Spleen (tissue), 11 donors: ENCODE results near the gene NGFR. TPM values are rescaled to one million over a fixed set of nuclear protein-coding genes. Genes with fewer than 3 reads are reported as not detected.

Experiments
- DNase-seq: peaks from one replicate; pipeline ENCODE4 v3.0.0-alpha.2; 2020
- H3K27ac ChIP-seq, 8 donors: fragments of 200-600 bp; sonication (generic) in 7 of 8; 1 replicate in 4 of 8; 2 replicates in 4 of 8; pipeline versions ENCODE4 v1.5.0 to v1.8.0; 2016 to 2021; ENCODE audit warnings: inconsistent platforms in 4 of 8, mild to moderate bottlenecking in 4 of 8, moderate library complexity in 1 of 8
- H3K27me3 ChIP-seq, 7 donors: fragments of 200-600 bp; sonication (generic) in 6 of 7; replicated peaks in 1 of 7; 1 replicate in 4 of 7; 2 replicates in 3 of 7; pipeline versions ENCODE4 v1.5.0 to v1.8.0; 2016 to 2021; ENCODE audit warnings: inconsistent platforms in 3 of 7, mild to moderate bottlenecking in 1 of 7
- H3K36me3 ChIP-seq, 6 donors: fragments of 200-600 bp; sonication (generic) in 5 of 6; 1 replicate in 4 of 6; 2 replicates in 2 of 6; pipeline versions ENCODE4 v1.5.0 to v1.8.0; 2016 to 2021; ENCODE audit warnings: inconsistent platforms in 2 of 6
- H3K4me1 ChIP-seq, 6 donors: fragments of 200-600 bp; sonication (generic) in 5 of 6; 1 replicate in 3 of 6; 2 replicates in 3 of 6; pipeline versions ENCODE4 v1.5.0 to v1.8.0; 2016 to 2021; ENCODE audit warnings: inconsistent platforms in 3 of 6
- H3K4me3 ChIP-seq, 8 donors: fragments of 200-600 bp; sonication (generic) in 7 of 8; 1 replicate in 4 of 8; 2 replicates in 4 of 8; pipeline versions ENCODE4 v1.5.0 to v1.8.0; 2016 to 2021; ENCODE audit warnings: inconsistent platforms in 4 of 8, mild to moderate bottlenecking in 4 of 8, moderate library complexity in 2 of 8
- H3K9me3 ChIP-seq, 8 donors: fragments of 200-600 bp; sonication (generic) in 7 of 8; 1 replicate in 4 of 8; 2 replicates in 4 of 8; pipeline versions ENCODE4 v1.5.0 to v1.8.0; 2016 to 2021; ENCODE audit warnings: inconsistent platforms in 4 of 8
- POLR2A ChIP-seq, 3 donors: fragments of 450-650 bp; IDR thresholded peaks; one replicate each; pipeline ENCODE4 v1.5.1; 2017; ENCODE audit warnings: antibody characterized with exemption in 3 of 3, mild to moderate bottlenecking in 1 of 3
- POLR2AphosphoS5 ChIP-seq, 3 donors: sonication (generic); formaldehyde crosslinking; IDR thresholded peaks; one replicate each; pipeline ENCODE4 v1.5.1; 2017; ENCODE audit warnings: antibody characterized with exemption in 3 of 3
- WGBS, 5 donors: extraction: QIAGEN DNeasy Blood & Tissue Kit in 3 of 5; methylation state at CpG; one replicate each; pipeline versions ENCODE4 v1.1.5 to v1.1.7; 2013 to 2018; 5-methylcytosine and 5-hydroxymethylcytosine counted together
- intact Hi-C: fragments of 100-400 bp; cut with DNase I; formaldehyde crosslinking; loops from one replicate; pipeline ENCODE4 v1.15.0; 2023; ENCODE audit warnings: low total_unique reads
- polyA plus RNA-seq, 3 donors: library from polyadenylated mRNA; stranded (reverse); fragments of 200-250 nt; gene quantifications; one replicate each; pipeline ENCODE4 v1.2.1, GENCODE V29; 2013
- total RNA-seq, 7 donors: library from RNA; depleted of rRNA in 3 of 7; stranded (reverse); fragments of >200 nt in 3 of 7; fragmentation: NEBNext Ultra II Directional in 4 of 7; extraction: Animal tissue kit (Norgen Biotek cat#: 25700) in 4 of 7; gene quantifications; one replicate each; pipeline versions ENCODE4 v1.1.0 to v1.2.1, GENCODE V29; 2016 to 2021
- TF ChIP-seq, protein P1 (sequence below), 11 experiments: fragments of 200-600 bp in 7 of 11; fragments of 450-650 bp in 4 of 11; sonication (generic) in 4 of 11; IDR thresholded peaks in 8 of 11; conservative IDR thresholded peaks in 3 of 11; 1 replicate in 7 of 11; 2 replicates in 4 of 11; pipeline versions ENCODE4 v1.4.0 to v1.8.0; 2016 to 2021; ENCODE audit warnings: antibody characterized with exemption in 11 of 11, inconsistent platforms in 4 of 11, mild to moderate bottlenecking in 1 of 11
- donor health status: healthy with polysubstance abuse.
- donor health status: DM: no; HTN: no; CAD: no; lungs with moderate emphysema.
- donor health status: DM: no; HTN: no; CAD: no.
- donor health status: Bipolar disorder and iron deficiency.
- donor health status: healthy.
- donor health status: DM: no; HTN: no; CAD: no.
- donor health status: DM: yes; HTN: yes; CAD: no.

Gene NGFR
- total and polyA plus RNA-seq, 10 donors = 4.1 to 36.8 (median 13.9) TPM

DNA sequence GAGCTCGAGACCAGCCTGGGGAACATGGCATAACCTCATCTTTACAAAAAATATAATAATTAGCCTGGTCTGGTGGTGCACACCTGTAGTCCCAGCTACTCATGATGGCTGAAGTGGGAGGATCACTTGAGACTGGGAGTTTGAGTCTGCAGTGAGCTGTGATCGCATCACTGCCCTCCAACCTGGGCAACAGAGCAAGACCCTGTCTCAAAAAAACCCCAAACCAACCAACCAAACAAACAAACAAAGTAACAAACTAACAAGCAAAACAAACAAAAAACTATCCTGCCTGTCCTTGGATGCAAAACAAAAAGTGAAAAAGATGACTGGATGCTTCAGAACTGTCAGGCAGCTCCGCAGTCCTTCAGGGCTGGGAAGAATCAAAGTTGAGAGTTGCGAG lies 5.7 kb upstream of the NGFR start:
- Histone ChIP-seq H3K36me3 (no peaks in the 10 kb centered on the region), H3K27ac (peak overlapping the region in 1 of 8 donors; percentile 0), H3K4me3 (no peak overlapping the region), H3K4me1 (peaks cover 0 to 32% (median 10%) of the 10 kb centered on the region in 6 donors), H3K27me3 (peaks cover 0 to 62% (median 14%) of the 10 kb centered on the region in 7 donors), H3K9me3 (no peaks in the 10 kb centered on the region)
- DNase-seq = no peak
- WGBS, 5 donors = 86 to 94% (median 89%) methylated on average over 4 of the region's 4 CpGs
- TF ChIP-seq POLR2AphosphoS5 (IDR thresholded peaks at IDR 0.05) (no peak), POLR2A (IDR thresholded peaks at IDR 0.05) (no peak)
- TF ChIP-seq, protein P1, sequence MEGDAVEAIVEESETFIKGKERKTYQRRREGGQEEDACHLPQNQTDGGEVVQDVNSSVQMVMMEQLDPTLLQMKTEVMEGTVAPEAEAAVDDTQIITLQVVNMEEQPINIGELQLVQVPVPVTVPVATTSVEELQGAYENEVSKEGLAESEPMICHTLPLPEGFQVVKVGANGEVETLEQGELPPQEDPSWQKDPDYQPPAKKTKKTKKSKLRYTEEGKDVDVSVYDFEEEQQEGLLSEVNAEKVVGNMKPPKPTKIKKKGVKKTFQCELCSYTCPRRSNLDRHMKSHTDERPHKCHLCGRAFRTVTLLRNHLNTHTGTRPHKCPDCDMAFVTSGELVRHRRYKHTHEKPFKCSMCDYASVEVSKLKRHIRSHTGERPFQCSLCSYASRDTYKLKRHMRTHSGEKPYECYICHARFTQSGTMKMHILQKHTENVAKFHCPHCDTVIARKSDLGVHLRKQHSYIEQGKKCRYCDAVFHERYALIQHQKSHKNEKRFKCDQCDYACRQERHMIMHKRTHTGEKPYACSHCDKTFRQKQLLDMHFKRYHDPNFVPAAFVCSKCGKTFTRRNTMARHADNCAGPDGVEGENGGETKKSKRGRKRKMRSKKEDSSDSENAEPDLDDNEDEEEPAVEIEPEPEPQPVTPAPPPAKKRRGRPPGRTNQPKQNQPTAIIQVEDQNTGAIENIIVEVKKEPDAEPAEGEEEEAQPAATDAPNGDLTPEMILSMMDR (IDR thresholded peaks at IDR 0.05 in 8 of 11, conservative IDR thresholded peaks at IDR 0.05 in 3 of 11) = no peak
- intact Hi-C loops = no loop called here

DNA sequence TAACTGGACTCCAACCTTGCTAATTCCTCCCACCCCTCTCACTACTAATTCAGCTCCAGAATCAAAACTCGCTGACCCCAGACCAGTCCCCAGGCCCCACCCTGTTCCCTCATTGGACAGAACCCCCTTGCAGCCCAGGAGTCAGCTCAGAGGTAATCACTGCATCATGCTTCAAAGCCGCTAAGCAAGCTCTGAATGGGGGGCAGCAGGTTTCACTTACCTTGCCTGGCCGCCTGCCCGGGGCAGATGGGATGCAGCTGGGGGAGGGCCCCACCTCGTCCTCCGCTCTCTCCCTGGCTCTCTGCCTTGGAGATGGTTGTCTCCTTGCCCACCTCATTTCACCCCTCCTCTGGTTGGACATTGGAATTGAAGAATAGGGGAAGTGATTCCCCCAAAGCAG lies 4.8 kb upstream of the NGFR start:
- WGBS, 5 donors = 78 to 87% (median 84%) methylated on average over 6 of the region's 6 CpGs
- no peaks in the 10 kb centered on the region for H3K9me3 ChIP-seq
- peaks cover 0 to 64% (median 19%) of the 10 kb centered on the region in 7 donors for H3K27me3 ChIP-seq

DNA sequence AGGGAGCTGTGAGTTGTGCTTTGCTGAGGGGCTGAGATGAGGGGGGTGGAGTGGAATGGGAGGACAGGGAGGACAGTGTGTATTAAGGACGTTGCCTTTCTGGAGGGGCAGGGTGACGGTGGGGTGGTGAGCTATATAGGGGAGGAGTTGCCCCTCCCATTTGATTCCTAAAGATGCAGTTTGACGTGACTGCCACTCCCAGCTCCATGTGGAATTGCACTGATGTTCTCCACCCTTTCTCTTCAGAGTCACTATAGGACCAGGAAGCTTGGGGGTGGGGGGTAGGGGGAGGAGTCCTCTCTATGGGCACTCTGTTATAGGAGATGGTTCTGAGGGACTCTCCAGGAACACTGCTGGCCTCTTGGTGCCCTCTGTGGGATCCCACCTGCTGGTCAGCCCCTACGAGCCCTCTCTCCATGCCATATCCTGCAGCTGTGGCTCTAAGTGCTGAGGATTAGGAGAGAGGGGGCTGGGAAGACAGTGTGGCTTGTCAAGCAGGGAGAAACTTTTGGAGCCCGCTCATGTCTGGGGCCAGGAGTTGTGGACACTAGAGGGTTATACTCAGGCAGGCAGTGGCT lies 3.8 kb upstream of the NGFR start:
- DNase-seq = no peak
- WGBS, 5 donors = 67 to 78% (median 73%) methylated on average over 4 to 5 of the region's 5 CpGs
- TF ChIP-seq POLR2A (IDR thresholded peaks at IDR 0.05) (no peak), POLR2AphosphoS5 (IDR thresholded peaks at IDR 0.05) (no peak)
- TF ChIP-seq, protein P1 (IDR thresholded peaks at IDR 0.05 in 8 of 11, conservative IDR thresholded peaks at IDR 0.05 in 3 of 11) = no peak
- peaks cover 0 to 64% (median 26%) of the 10 kb centered on the region in 7 donors for H3K27me3 ChIP-seq
- no peak overlapping the region for H3K4me3 ChIP-seq
- H3K4me1 ChIP-seq = peaks cover 10 to 42% (median 24%) of the 10 kb centered on the region in 6 donors
- no peak overlapping the region for H3K27ac ChIP-seq
- H3K36me3 ChIP-seq = no peaks in the 10 kb centered on the region
- intact Hi-C loops = loop anchor here (10.0 kb wide), 1 partner anchor 64 kb away; no protein-coding TSS in a partner anchor
- H3K9me3 ChIP-seq = no peaks in the 10 kb centered on the region

More for the DNA sequence above, 4.8 kb upstream of the NGFR start:
- intact Hi-C loops = loop anchor here (10.0 kb wide), 1 partner anchor 65 kb away; no protein-coding TSS in a partner anchor
- Histone ChIP-seq H3K36me3 (no peaks in the 10 kb centered on the region), H3K4me3 (no peak overlapping the region), H3K4me1 (peaks cover under 1 to 40% (median 19%) of the 10 kb centered on the region in 6 donors), H3K27ac (no peak overlapping the region)
- no peak for DNase-seq
- TF ChIP-seq POLR2A (IDR thresholded peaks at IDR 0.05) = no peak
- no peak for TF ChIP-seq POLR2AphosphoS5 (IDR thresholded peaks at IDR 0.05)
- TF ChIP-seq, protein P1 (IDR thresholded peaks at IDR 0.05 in 8 of 11, conservative IDR thresholded peaks at IDR 0.05 in 3 of 11) = no peak

DNA sequence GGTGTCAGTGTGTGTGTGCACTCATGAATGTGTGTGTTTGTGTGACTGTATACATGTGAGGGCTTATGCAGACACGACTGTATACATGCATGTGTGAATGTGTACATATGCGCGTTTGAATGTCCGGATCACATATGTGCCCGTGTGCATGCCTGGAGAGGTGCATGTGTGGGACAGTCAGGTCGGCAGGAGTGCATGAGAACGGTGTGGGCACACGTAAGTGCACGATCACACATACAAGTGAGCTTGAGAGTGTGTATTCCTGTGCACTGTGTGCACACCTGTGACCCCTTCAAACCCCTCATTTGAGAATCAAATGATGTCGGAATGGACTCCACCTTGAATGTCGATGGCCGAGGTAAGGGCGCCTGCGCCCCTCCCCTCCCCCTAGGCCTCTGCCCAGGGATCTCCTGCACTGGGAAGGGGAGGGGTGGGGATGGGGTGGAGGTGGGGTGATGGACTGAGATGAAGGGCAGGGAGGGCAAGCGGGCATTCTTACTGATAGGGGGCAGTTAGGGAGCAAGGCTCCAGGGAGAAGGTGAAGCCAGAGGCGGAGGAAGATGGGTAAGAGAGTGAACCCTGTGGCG lies 601 bp upstream of the NGFR start:
- Histone ChIP-seq H3K27ac (peak overlapping the region in 4 of 8 donors; percentile 2 to 64 (median 51)), H3K4me3 (peak overlapping the region; percentile 52 to 81 (median 58)), H3K4me1 (peaks cover 24 to 47% (median 38%) of the 10 kb centered on the region in 6 donors), H3K27me3 (peaks cover 6 to 71% (median 48%) of the 10 kb centered on the region in 7 donors), H3K36me3 (no peaks in the 10 kb centered on the region), H3K9me3 (no peaks in the 10 kb centered on the region)
- 50 to 58% (median 56%) methylated on average over 17 of the region's 17 CpGs for WGBS, 5 donors
- DNase-seq = no peak
- intact Hi-C loops = loop anchor here (10.0 kb wide), 1 partner anchor 60 kb away; no protein-coding TSS in a partner anchor
- TF ChIP-seq, protein P1 (IDR thresholded peaks at IDR 0.05 in 8 of 11, conservative IDR thresholded peaks at IDR 0.05 in 3 of 11) = no peak
- no peak for TF ChIP-seq POLR2A (IDR thresholded peaks at IDR 0.05)
